Body of pancreas (tissue), 4 donors: ENCODE results near the gene SNAP25. TPM values are rescaled to one million over a fixed set of nuclear protein-coding genes. Genes with fewer than 3 reads are reported as not detected.

Source experiments
- ATAC-seq: fragments of 150-250 bp; one replicate; pipeline ENCODE4 v1.9.1; 2016
- DNase-seq, 4 donors: peaks; one replicate each; pipeline ENCODE4 v3.0.0-alpha.2; 2019
- H3K27ac ChIP-seq, 4 donors: fragments of 200-600 bp; sonication (generic); 1 replicate in 3 of 4; 2 replicates in 1 of 4; pipeline versions ENCODE4 v1.5.1 to v1.6.1; 2016 to 2019; ENCODE audit warnings: mild to moderate bottlenecking in 1 of 4, mixed read lengths in 1 of 4, moderate library complexity in 1 of 4
- H3K27me3 ChIP-seq, 2 donors: fragments of 200-600 bp; sonication (generic); one replicate each; pipeline ENCODE4 v1.6.0; 2016; ENCODE audit warnings: mild to moderate bottlenecking in 1 of 2
- H3K36me3 ChIP-seq, 2 donors: fragments of 200-600 bp; sonication (generic); replicated peaks in 1 of 2; 2 replicates each; pipeline ENCODE4 v1.5.1; 2016; ENCODE audit warnings: low read depth in 2 of 2; ENCODE audit not compliant: insufficient read depth in 1 of 2
- H3K4me1 ChIP-seq: fragments of 200-600 bp; sonication (generic); one replicate; pipeline ENCODE4 v1.6.0; 2016
- H3K4me3 ChIP-seq, 2 donors: fragments of 200-600 bp; sonication (generic); 1 replicate in 1 of 2; 2 replicates in 1 of 2; pipeline ENCODE4 v1.5.1; 2016 to 2019
- H3K9me3 ChIP-seq, 3 donors: fragments of 200-600 bp; sonication (generic); 1 replicate in 2 of 3; 2 replicates in 1 of 3; pipeline ENCODE4 v1.5.1; 2016
- POLR2A ChIP-seq, 3 donors: fragments of 450-650 bp; IDR thresholded peaks; one replicate each; pipeline ENCODE4 v1.6.1; 2016; ENCODE audit warnings: antibody characterized with exemption in 3 of 3, mild to moderate bottlenecking in 2 of 3
- WGBS, 2 donors: methylation state at CpG; one replicate each; pipeline ENCODE4 v1.1.5; 2017; 5-methylcytosine and 5-hydroxymethylcytosine counted together
- intact Hi-C: fragments of 100-400 bp; cut with DNase I; formaldehyde crosslinking; loops from one replicate; pipeline ENCODE4 v1.15.1; 2023
- total RNA-seq, 2 donors: library from RNA; depleted of rRNA; stranded (reverse); fragments of >200 nt; gene quantifications; one replicate each; pipeline ENCODE4 v1.1.0, GENCODE V29; 2016
- TF ChIP-seq, protein P1 (sequence below), 7 experiments: fragments of 450-650 bp in 4 of 7; fragments of 200-600 bp in 3 of 7; sonication (generic) in 3 of 7; IDR thresholded peaks; one replicate each; pipeline ENCODE4 v1.5.1; 2016 to 2019; ENCODE audit warnings: antibody characterized with exemption in 7 of 7

The SNAP25 gene
- total RNA-seq, 2 donors from 2014 or later, result 3.4 to 10.9 TPM

DNA sequence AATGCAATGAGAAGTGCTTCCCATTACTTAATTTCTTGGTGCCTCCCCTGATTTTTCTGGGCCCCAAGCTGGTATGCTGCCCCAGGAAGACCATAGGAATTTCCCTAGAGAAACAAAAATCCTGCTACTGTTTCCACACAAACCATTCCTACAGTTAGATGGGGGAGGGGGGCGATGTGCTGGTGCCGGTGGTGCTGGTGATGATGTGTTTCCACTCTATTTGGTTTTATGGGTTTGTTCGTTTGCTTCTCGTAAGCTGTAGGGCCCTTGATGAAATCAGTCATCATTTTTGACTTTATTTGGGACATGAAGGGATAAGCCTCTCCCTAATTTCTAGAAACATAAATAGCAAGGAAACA, 110.2 kb downstream of the SNAP25 start:
- Histone ChIP-seq H3K27ac (no peak overlapping the region), H3K9me3 (no peaks in the 10 kb centered on the region), H3K36me3 (no peaks in the 10 kb centered on the region), H3K4me1 (no peaks in the 10 kb centered on the region), H3K4me3 (no peak overlapping the region), H3K27me3 (no peaks in the 10 kb centered on the region)
- intact Hi-C loops, result no loop called here
- TF ChIP-seq, protein P1, sequence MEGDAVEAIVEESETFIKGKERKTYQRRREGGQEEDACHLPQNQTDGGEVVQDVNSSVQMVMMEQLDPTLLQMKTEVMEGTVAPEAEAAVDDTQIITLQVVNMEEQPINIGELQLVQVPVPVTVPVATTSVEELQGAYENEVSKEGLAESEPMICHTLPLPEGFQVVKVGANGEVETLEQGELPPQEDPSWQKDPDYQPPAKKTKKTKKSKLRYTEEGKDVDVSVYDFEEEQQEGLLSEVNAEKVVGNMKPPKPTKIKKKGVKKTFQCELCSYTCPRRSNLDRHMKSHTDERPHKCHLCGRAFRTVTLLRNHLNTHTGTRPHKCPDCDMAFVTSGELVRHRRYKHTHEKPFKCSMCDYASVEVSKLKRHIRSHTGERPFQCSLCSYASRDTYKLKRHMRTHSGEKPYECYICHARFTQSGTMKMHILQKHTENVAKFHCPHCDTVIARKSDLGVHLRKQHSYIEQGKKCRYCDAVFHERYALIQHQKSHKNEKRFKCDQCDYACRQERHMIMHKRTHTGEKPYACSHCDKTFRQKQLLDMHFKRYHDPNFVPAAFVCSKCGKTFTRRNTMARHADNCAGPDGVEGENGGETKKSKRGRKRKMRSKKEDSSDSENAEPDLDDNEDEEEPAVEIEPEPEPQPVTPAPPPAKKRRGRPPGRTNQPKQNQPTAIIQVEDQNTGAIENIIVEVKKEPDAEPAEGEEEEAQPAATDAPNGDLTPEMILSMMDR (IDR thresholded peaks at IDR 0.05), result no peak
- TF ChIP-seq POLR2A (IDR thresholded peaks at IDR 0.05), result no peak
- DNase-seq (no peak), ATAC-seq (no peak)
- 76 to 85% methylated on average over 4 of the region's 4 CpGs for WGBS, 2 donors

DNA sequence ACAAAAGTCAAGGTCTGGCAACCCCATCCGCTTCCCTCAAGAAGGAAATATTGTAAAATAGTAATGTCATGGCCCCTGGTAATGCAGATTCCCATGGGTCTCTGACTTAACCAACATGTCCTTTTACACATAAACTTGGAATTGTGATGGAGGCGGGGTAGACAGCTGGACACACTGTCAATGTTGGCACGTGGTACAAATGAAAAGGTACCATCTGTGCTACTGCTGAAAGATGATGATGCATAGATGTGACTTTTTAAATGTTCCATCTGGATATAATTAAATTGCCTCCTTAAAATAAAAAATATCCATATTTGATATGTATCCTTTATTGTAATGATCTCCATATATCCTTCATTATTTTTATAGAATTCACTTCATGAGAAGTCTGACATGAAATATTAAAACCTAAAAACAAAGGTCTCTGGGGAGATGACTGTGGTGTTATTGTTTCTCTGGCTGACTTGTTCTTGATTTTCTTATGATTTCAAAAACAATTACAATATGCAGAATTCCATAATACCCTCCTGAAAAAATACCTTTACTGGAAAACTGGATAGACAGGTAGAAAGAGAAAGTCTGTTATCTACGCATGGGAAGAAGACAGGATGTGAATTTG, 110.9 kb downstream of the SNAP25 start:
- Histone ChIP-seq H3K9me3 (no peaks in the 10 kb centered on the region), H3K4me1 (no peaks in the 10 kb centered on the region), H3K27ac (no peak overlapping the region), H3K27me3 (no peaks in the 10 kb centered on the region), H3K36me3 (no peaks in the 10 kb centered on the region), H3K4me3 (no peak overlapping the region)
- DNase-seq, result no peak
- no peak for TF ChIP-seq POLR2A (IDR thresholded peaks at IDR 0.05)
- TF ChIP-seq, protein P1 (IDR thresholded peaks at IDR 0.05), result no peak
- 83 to 84% methylated on average over 4 of the region's 4 CpGs for WGBS, 2 donors
- intact Hi-C loops, result no loop called here
- ATAC-seq, result no peak

GRCh38 chr20:10330071-10330470, 111.4 kb downstream of the SNAP25 start:
- no peaks in the 10 kb centered on the region for H3K9me3 ChIP-seq
- DNase-seq, result no peak

DNA sequence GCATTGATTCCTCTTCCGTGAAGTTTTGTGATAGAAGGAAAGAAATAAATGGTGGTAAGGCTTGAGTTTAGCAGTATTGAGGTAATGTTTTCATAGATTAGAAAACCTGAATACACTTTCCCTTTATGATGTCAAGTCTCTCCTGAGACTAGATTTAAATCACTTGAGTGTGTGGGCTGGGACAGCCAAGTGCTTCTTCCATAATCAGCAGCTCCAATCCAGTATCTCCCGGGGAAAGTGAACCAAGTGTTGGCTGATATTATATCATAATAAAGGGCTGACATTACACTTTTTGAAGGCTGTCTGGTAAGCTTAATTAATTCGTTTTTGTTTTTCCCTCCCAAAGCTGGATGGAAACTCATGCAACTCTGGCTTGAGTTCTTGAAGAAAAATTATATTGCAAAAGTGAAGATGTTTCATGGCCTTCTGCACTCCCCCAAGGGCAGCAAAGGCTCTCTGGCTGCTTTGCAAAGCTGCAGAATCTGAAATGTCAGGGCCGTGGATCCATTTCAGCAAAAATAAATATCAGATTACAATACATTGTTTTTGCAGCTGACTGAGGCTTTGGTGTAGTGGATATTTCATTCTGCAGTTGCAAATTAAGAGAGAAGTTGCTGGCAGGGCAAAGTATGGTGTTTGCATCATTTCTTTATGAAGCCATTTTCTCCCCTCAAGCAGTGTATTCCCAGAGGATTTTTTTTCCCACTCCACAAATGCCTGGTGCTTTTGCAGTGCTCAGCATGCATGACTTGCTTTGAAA, 114.2 kb downstream of the SNAP25 start:
- intact Hi-C loops, result no loop called here
- TF ChIP-seq, protein P1 (IDR thresholded peaks at IDR 0.05), result no peak
- TF ChIP-seq POLR2A (IDR thresholded peaks at IDR 0.05), result no peak
- no peaks in the 10 kb centered on the region for H3K9me3 ChIP-seq
- no peak overlapping the region for H3K27ac ChIP-seq
- ATAC-seq, result no peak
- 56 to 57% methylated on average over 4 of the region's 4 CpGs for WGBS, 2 donors
- no peaks in the 10 kb centered on the region for H3K36me3 ChIP-seq
- no peaks in the 10 kb centered on the region for H3K27me3 ChIP-seq
- no peaks in the 10 kb centered on the region for H3K4me1 ChIP-seq
- no peak overlapping the region for H3K4me3 ChIP-seq
- DNase-seq, result no peak

More at GRCh38 chr20:10330071-10330470, 111.4 kb downstream of the SNAP25 start:
- intact Hi-C loops, result no loop called here
- Histone ChIP-seq H3K27me3 (no peaks in the 10 kb centered on the region), H3K36me3 (no peaks in the 10 kb centered on the region), H3K4me3 (no peak overlapping the region), H3K27ac (no peak overlapping the region), H3K4me1 (no peaks in the 10 kb centered on the region)
- no peak for ATAC-seq
- 65 to 73% methylated on average over 4 of the region's 4 CpGs for whole genome bisulfite sequencing, 2 donors
- TF ChIP-seq, protein P1 (IDR thresholded peaks at IDR 0.05), result no peak
- TF ChIP-seq POLR2A (IDR thresholded peaks at IDR 0.05), result no peak
